ENCODE results near the gene ADGRA3. TPM values are rescaled to one million over a fixed set of nuclear protein-coding genes. Genes with fewer than 3 reads are reported as not detected.

ADGRA3 gene
- total and polyA plus RNA-seq, 5 donors from 2014 or later: 0.20 to 2.1 TPM; not detected in 3

GRCh38 chr4:22510750-22511149, 5.1 kb downstream of the ADGRA3 start:
- H3K36me3 ChIP-seq (ENCODE audit: control insufficient read depth, insufficient read depth, low read length): no peaks in the 10 kb centered on the region
- no peak overlapping the region for H3K4me3 ChIP-seq (ENCODE audit: low read depth, low read length)
- Mint-ChIP-seq H3K27ac (no peak overlapping the region), H3K4me1 (peaks cover 0 to 9% (median 0%) of the 10 kb centered on the region in 4 donors), H3K9me3 (peaks cover 0 to 14% (median 6%) of the 10 kb centered on the region in 7 donors), H3K4me3 (no peak overlapping the region), H3K36me3 (no peaks in the 10 kb centered on the region), H3K27me3 (peaks cover 16% of the 10 kb centered on the region)
- H3K9me3 ChIP-seq (ENCODE audit: control insufficient read depth in 2 of 2, low read length in 2 of 2): peaks cover 0 to 2% of the 10 kb centered on the region in 2 experiments
- DNase-seq (no peak), ATAC-seq (ENCODE audit: low read depth in 2 of 2) (no peak)
- H3K27ac ChIP-seq (ENCODE audit: insufficient read depth, low read length, poor library complexity, severe bottlenecking): no peak overlapping the region
- peaks cover 7% of the 10 kb centered on the region for H3K27me3 ChIP-seq (ENCODE audit: control insufficient read depth, insufficient read depth, low read length)
- no peaks in the 10 kb centered on the region for H3K4me1 ChIP-seq (ENCODE audit: control insufficient read depth, insufficient read depth, low read length, poor library complexity, severe bottlenecking)

- no peaks in the 10 kb centered on the region for H3K27me3 Mint-ChIP-seq
- peaks cover 0 to 15% (median 6%) of the 10 kb centered on the region in 7 donors for H3K9me3 Mint-ChIP-seq
- peaks cover 0 to 2% of the 10 kb centered on the region in 2 experiments for H3K9me3 ChIP-seq (ENCODE audit: control insufficient read depth in 2 of 2, low read length in 2 of 2)
- DNase-seq (no peak), ATAC-seq (ENCODE audit: low read depth in 2 of 2) (no peak)
- H3K27ac Mint-ChIP-seq: no peak overlapping the region
- no peaks in the 10 kb centered on the region for H3K36me3 Mint-ChIP-seq
- no peaks in the 10 kb centered on the region for H3K4me1 Mint-ChIP-seq
- no peaks in the 10 kb centered on the region for H3K27me3 ChIP-seq (ENCODE audit: control insufficient read depth, insufficient read depth, low read length)
- H3K36me3 ChIP-seq (ENCODE audit: control insufficient read depth, insufficient read depth, low read length): no peaks in the 10 kb centered on the region
- H3K27ac ChIP-seq (ENCODE audit: insufficient read depth, low read length, poor library complexity, severe bottlenecking): no peak overlapping the region
- H3K4me1 ChIP-seq (ENCODE audit: control insufficient read depth, insufficient read depth, low read length, poor library complexity, severe bottlenecking): no peaks in the 10 kb centered on the region
- no peak overlapping the region for H3K4me3 ChIP-seq (ENCODE audit: low read depth, low read length)
- no peak overlapping the region for H3K4me3 Mint-ChIP-seq
Measured at GRCh38 chr4:22508376-22508775, 7.5 kb downstream of the ADGRA3 start.

GRCh38 chr4:22504922-22505321, 10.9 kb downstream of the ADGRA3 start:
- DNase-seq (no peak), ATAC-seq (ENCODE audit: low read depth in 2 of 2) (no peak)
- Mint-ChIP-seq H3K27me3 (no peaks in the 10 kb centered on the region), H3K9me3 (peaks cover 0 to 10% (median 5%) of the 10 kb centered on the region in 7 donors), H3K4me1 (no peaks in the 10 kb centered on the region), H3K36me3 (no peaks in the 10 kb centered on the region), H3K27ac (no peak overlapping the region), H3K4me3 (no peak overlapping the region)
- Histone ChIP-seq H3K27me3 (ENCODE audit: control insufficient read depth, insufficient read depth, low read length) (no peaks in the 10 kb centered on the region), H3K36me3 (ENCODE audit: control insufficient read depth, insufficient read depth, low read length) (no peaks in the 10 kb centered on the region), H3K9me3 (ENCODE audit: control insufficient read depth in 2 of 2, low read length in 2 of 2) (peaks cover 0 to 2% of the 10 kb centered on the region in 2 experiments), H3K4me3 (ENCODE audit: low read depth, low read length) (no peak overlapping the region), H3K4me1 (ENCODE audit: control insufficient read depth, insufficient read depth, low read length, poor library complexity, severe bottlenecking) (no peaks in the 10 kb centered on the region), H3K27ac (ENCODE audit: insufficient read depth, low read length, poor library complexity, severe bottlenecking) (no peak overlapping the region)

- Mint-ChIP-seq H3K27me3 (no peaks in the 10 kb centered on the region), H3K36me3 (no peaks in the 10 kb centered on the region), H3K27ac (no peak overlapping the region), H3K4me3 (no peak overlapping the region), H3K9me3 (peaks cover 0 to 10% (median 5%) of the 10 kb centered on the region in 7 donors), H3K4me1 (no peaks in the 10 kb centered on the region)
- H3K4me1 ChIP-seq (ENCODE audit: control insufficient read depth, insufficient read depth, low read length, poor library complexity, severe bottlenecking): no peaks in the 10 kb centered on the region
- H3K9me3 ChIP-seq (ENCODE audit: control insufficient read depth in 2 of 2, low read length in 2 of 2): peaks cover 0 to 2% of the 10 kb centered on the region in 2 experiments
- H3K27me3 ChIP-seq (ENCODE audit: control insufficient read depth, insufficient read depth, low read length): no peaks in the 10 kb centered on the region
- no peak overlapping the region for H3K27ac ChIP-seq (ENCODE audit: insufficient read depth, low read length, poor library complexity, severe bottlenecking)
- H3K36me3 ChIP-seq (ENCODE audit: control insufficient read depth, insufficient read depth, low read length): no peaks in the 10 kb centered on the region
- no peak for ATAC-seq (ENCODE audit: low read depth in 2 of 2)
- DNase-seq: no peak
- no peak overlapping the region for H3K4me3 ChIP-seq (ENCODE audit: low read depth, low read length)
Measured at GRCh38 chr4:22504447-22504846, 11.4 kb downstream of the ADGRA3 start.

- ATAC-seq (ENCODE audit: low read depth in 2 of 2): no peak
- no peak for DNase-seq
- Histone ChIP-seq H3K4me1 (ENCODE audit: control insufficient read depth, insufficient read depth, low read length, poor library complexity, severe bottlenecking) (no peaks in the 10 kb centered on the region), H3K4me3 (ENCODE audit: low read depth, low read length) (no peak overlapping the region), H3K36me3 (ENCODE audit: control insufficient read depth, insufficient read depth, low read length) (no peaks in the 10 kb centered on the region), H3K27ac (ENCODE audit: insufficient read depth, low read length, poor library complexity, severe bottlenecking) (no peak overlapping the region), H3K27me3 (ENCODE audit: control insufficient read depth, insufficient read depth, low read length) (no peaks in the 10 kb centered on the region), H3K9me3 (ENCODE audit: control insufficient read depth in 2 of 2, low read length in 2 of 2) (no peaks in the 10 kb centered on the region)
- Mint-ChIP-seq H3K36me3 (no peaks in the 10 kb centered on the region), H3K9me3 (peaks cover 0 to 8% (median 5%) of the 10 kb centered on the region in 7 donors), H3K4me3 (no peak overlapping the region), H3K27me3 (no peaks in the 10 kb centered on the region), H3K4me1 (no peaks in the 10 kb centered on the region), H3K27ac (no peak overlapping the region)
Measured at GRCh38 chr4:22502895-22503814, 12.7 kb downstream of the ADGRA3 start.

GRCh38 chr4:22501715-22502095, 14.2 kb downstream of the ADGRA3 start:
- H3K27me3 ChIP-seq (ENCODE audit: control insufficient read depth, insufficient read depth, low read length): no peaks in the 10 kb centered on the region
- no peak overlapping the region for H3K4me3 ChIP-seq (ENCODE audit: low read depth, low read length)
- no peak overlapping the region for H3K27ac Mint-ChIP-seq
- no peaks in the 10 kb centered on the region for H3K4me1 ChIP-seq (ENCODE audit: control insufficient read depth, insufficient read depth, low read length, poor library complexity, severe bottlenecking)
- H3K9me3 Mint-ChIP-seq: peaks cover 0 to 8% (median 5%) of the 10 kb centered on the region in 7 donors
- no peaks in the 10 kb centered on the region for H3K4me1 Mint-ChIP-seq
- no peak overlapping the region for H3K4me3 Mint-ChIP-seq
- ATAC-seq (ENCODE audit: low read depth in 2 of 2): no peak
- no peaks in the 10 kb centered on the region for H3K9me3 ChIP-seq (ENCODE audit: control insufficient read depth in 2 of 2, low read length in 2 of 2)
- H3K36me3 Mint-ChIP-seq: no peaks in the 10 kb centered on the region
- no peaks in the 10 kb centered on the region for H3K36me3 ChIP-seq (ENCODE audit: control insufficient read depth, insufficient read depth, low read length)
- no peak for DNase-seq
- no peak overlapping the region for H3K27ac ChIP-seq (ENCODE audit: insufficient read depth, low read length, poor library complexity, severe bottlenecking)
- no peaks in the 10 kb centered on the region for H3K27me3 Mint-ChIP-seq

GRCh38 chr4:22500831-22501714, 14.8 kb downstream of the ADGRA3 start:
- Mint-ChIP-seq H3K4me3 (no peak overlapping the region), H3K27me3 (no peaks in the 10 kb centered on the region), H3K4me1 (no peaks in the 10 kb centered on the region), H3K27ac (no peak overlapping the region), H3K36me3 (no peaks in the 10 kb centered on the region), H3K9me3 (peaks cover 0 to 11% (median 5%) of the 10 kb centered on the region in 7 donors)
- no peak for DNase-seq
- Histone ChIP-seq H3K4me1 (ENCODE audit: control insufficient read depth, insufficient read depth, low read length, poor library complexity, severe bottlenecking) (no peaks in the 10 kb centered on the region), H3K36me3 (ENCODE audit: control insufficient read depth, insufficient read depth, low read length) (no peaks in the 10 kb centered on the region), H3K9me3 (ENCODE audit: control insufficient read depth in 2 of 2, low read length in 2 of 2) (no peaks in the 10 kb centered on the region), H3K27ac (ENCODE audit: insufficient read depth, low read length, poor library complexity, severe bottlenecking) (no peak overlapping the region), H3K4me3 (ENCODE audit: low read depth, low read length) (no peak overlapping the region), H3K27me3 (ENCODE audit: control insufficient read depth, insufficient read depth, low read length) (no peaks in the 10 kb centered on the region)
- no peak for ATAC-seq (ENCODE audit: low read depth in 2 of 2)
